AG10803 (cell line): Measurements from ENCODE around the gene CCL17.
"Not testable (repeated sequence)": the region's sequence is repeated elsewhere in the genome, so short reads cannot be mapped to it uniquely, and the experiment has no call there.

Source experiments
- DNase-seq: peaks from one replicate; pipeline ENCODE4 v3.0.0; 2010; ENCODE audit warnings: low read depth
- H3K4me3 ChIP-seq: 2 replicates; pipeline ENCODE4 v1.5.1; 2011; ENCODE audit warnings: mild to moderate bottlenecking, low read length, control low read depth
- CTCF ChIP-seq: conservative IDR thresholded peaks from 2 replicates; pipeline ENCODE4 v1.5.1; 2011; ENCODE audit warnings: mild to moderate bottlenecking, low read length, control low read depth, inconsistent platforms

The CCL17 gene

DNA sequence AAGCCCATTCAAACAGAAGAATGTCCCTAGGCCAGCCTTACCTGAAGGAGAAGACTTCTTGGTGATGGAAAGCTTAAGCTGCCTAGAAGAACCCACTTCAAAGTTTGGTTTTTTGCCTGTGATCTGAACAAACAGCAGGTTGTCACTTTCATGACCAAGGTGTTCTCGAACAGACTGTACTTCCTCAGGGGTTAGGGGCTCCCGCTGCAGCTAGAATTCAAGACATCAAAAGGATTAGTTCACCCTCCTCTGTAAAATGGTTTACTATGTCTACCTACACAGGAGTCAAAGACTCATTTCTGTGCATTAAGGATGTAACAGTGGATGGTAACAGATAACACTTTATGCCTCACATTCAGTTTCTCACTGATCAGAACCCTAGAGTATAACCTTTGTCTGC is 29.4 kb downstream of the CCL17 start:
- no peak for TF ChIP-seq CTCF
- H3K4me3 ChIP-seq: no peak overlapping the region
- DNase-seq: no peak

- no peak for DNase-seq
- no peak overlapping the region for H3K4me3 ChIP-seq
- no peak for TF ChIP-seq CTCF
These were observed 31.3 kb downstream of the CCL17 start for GRCh38 chr16:57435838-57436237.

DNA sequence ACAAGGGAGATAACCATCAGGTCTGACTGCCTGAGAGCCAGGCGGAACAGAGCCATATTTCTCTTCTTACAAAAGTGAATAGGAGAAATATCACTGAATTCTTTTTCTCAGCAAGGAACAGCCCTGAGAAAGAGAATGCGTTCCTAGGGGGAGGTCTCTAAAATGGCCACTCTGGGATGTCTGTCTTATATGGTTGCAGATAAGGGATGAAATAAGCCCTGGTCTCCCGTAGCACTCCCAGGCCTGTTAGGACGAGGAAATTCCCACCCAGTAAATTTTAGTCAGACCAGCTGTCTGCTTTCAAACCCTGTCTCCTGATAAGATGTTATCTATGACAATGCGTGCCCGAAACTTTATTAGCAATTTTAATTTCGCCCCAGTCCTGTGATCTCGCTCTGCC is 35.4 kb downstream of the CCL17 start:
- not testable (repeated sequence) for DNase-seq, H3K4me3 ChIP-seq

- DNase-seq, H3K4me3 ChIP-seq: not testable (repeated sequence)
These were observed 36.0 kb downstream of the CCL17 start for GRCh38 chr16:57440551-57440950.

DNA sequence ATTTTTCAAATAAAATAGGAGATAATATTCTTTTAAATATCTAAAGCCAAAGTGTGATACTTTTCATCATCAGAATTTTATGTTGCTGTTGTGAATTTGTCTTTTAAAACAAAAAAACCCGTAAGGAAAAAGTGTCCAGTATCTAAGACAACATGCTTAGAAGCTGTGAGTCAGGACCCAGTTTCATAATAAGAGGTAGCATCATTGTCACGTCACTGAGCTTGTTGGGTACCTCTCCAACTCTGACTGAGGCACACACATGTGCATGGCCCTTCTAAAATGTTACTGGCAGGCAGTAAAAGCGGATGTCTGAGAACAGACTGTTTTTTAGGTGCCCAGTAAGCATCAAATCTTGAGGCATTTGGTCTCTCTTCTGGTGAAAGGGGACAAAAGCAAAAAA is 40.1 kb downstream of the CCL17 start:
- peak; percentile 70 for DNase-seq
- no peak for TF ChIP-seq CTCF
- H3K4me3 ChIP-seq: no peak overlapping the region

GRCh38 chr16:57445510-57445909 is 40.9 kb downstream of the CCL17 start:
- no peak overlapping the region for H3K4me3 ChIP-seq
- no peak for TF ChIP-seq CTCF
- no peak for DNase-seq

GRCh38 chr16:57446531-57447185 is 42.1 kb downstream of the CCL17 start:
- peak overlapping the region; percentile 76 for H3K4me3 ChIP-seq
- DNase-seq: peak; percentile 16
- no peak for TF ChIP-seq CTCF

DNA sequence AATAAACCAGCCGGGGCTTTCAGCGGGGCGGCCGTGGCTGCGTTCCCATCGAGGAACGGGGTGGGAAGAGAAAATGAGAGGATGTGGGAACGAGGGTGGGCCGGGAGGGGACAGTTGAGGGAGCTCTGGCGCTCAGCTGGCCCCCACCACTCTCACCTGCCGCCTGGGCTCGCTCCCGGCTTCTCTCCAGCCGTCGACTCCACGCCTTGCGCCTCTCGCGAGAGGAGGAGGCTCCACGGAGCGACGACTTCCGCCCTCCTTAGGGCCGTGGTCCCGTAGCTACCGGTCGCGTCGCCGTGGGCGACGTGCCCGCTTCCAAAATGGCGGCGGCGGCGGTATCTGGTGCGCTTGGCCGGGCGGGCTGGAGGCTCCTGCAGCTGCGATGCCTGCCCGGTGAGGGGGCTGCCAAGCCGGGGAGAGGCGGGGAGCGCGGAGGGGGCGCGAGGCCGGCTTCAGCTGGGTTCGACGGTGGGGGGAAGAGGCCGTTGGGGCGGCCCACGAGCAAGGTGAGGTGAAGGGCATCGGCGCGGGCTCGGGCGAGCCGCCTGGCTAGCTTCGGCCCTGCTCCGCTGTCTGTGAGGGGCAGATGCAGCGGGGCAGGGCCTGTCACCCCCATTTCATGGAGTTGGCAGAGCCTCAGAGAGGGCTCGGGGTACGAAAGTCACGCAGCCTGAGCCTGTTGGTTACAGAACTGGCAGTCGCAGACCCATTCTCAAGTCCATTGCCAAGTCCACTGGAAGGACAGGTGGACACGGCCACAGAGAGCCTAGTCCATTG is 42.8 kb downstream of the CCL17 start, which contains the start of the genes CIAPIN1 and COQ9:
CIAPIN1 (minus strand) TSS at position 200 of the 777 bp plus-strand sequence. CDS start 6,457 bp downstream, outside the sequence.
COQ9 (plus strand) TSS at position 294 of the 777 bp plus-strand sequence; CDS start at position 321, 27 bp downstream.
- TF ChIP-seq CTCF: no peak
- peak within 1 kb of the TSS; percentile 76 for H3K4me3 ChIP-seq
- DNase-seq: peak; percentile 90
